ENCODE results near the gene M1AP.

The M1AP gene

DNA sequence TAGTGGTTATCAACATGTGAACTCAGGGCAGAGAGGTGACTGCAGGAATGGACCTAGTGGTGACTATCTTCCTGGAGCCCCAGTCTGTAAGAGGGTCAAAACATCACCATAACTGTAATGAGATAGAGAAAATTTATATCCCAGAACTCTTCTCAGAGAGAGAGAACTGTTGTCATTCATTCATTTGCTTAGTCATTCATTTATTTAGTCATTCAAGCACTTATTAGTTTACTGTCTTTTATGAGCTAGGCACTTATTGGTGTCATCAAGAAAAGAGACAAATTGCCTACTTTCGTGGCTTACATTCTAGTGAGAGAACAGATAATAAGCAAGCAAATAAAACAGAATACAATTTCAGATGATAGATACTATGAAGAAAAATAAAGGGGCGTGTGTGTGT, 59.5 kb downstream of the M1AP start:
- no peak for DNase-seq

DNA sequence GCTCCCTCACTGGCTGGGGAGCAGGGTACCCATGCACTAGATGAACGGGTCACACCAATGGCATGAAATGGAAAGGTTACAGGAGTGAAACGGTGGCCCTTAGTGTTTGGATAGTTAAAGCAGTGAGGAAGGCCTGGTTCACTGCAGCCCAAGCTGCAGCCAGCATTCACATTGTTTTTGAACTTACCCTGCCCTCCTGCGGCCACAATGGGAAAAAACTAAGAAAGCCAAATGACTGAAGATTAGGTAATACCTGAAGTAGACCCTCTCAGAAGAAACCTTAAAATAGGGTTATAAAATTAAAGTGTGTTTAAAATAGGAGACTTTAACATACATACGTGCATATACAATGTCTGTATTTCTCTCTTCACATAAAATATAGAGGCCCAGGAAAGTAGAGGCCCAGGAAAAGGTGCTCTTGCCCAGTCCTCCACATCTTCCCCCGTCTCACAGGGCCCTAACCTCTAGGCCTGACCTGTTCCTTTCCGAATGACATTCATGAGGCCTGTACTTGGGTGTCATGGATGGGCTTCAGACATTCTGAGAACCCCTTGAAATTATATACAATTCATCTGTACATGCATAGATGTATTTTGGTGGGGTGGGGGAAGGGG, 60.4 kb downstream of the M1AP start:
- peak; percentile 70 for DNase-seq

GRCh38 chr2:74585406-74586185, 62.5 kb downstream of the M1AP start:
- peak; percentile 54 for DNase-seq

DNA sequence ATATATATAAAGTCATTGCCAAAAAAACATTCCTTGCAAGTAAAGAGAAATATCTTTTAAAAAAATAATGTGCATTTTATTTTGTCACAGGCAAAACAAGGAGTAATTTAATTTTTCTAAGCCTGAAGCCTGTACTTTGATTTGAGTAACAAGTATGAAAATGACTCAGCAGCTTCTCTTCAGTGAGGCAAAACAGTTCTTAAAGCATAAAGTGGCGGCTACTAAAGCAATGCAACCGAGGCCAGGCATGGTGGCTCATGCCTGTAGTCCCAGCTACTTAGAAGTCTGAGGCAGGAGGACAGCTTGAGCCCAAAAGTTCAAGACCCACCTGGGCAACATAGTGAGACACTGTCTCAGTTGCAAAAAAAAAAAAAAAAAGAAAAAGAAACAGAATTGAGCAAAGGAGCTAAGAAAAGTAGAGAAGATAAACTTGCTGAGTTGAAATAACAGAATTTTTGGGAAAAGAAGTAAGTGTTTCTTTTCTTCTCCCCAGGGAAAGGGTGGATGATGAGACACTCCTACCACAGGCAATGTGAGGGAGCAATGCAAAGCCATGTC, 64.0 kb downstream of the M1AP start:
- no peak for DNase-seq

DNA sequence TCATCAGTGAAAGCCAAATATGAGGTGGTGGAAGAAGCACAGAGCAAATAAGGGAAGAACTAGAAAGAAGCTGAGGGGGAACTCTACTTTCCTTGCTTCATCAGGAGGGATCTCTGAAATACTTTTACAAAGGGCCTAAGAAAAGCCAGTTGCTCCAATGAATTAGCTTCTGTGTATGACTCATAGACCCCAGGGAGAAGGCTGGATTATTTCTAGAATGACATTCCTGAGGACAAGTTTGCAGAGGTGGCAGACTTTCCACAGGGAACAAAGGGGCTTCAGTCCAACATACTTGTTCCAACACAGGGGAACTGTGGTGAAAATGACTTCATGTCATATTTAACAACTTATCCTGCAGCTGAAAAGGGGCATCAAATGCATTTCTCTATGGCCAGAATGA, 64.6 kb downstream of the M1AP start:
- DNase-seq, result no peak

GRCh38 chr2:74582184-74582583, 65.9 kb downstream of the M1AP start:
- no peak for DNase-seq

GRCh38 chr2:74581463-74581862, 66.7 kb downstream of the M1AP start:
- DNase-seq, result no peak

- DNase-seq, result no peak
Measured at GRCh38 chr2:74578408-74578807, 69.7 kb downstream of the M1AP start.

- no peak for DNase-seq
Measured at GRCh38 chr2:74577448-74577847, 70.7 kb downstream of the M1AP start.

DNA sequence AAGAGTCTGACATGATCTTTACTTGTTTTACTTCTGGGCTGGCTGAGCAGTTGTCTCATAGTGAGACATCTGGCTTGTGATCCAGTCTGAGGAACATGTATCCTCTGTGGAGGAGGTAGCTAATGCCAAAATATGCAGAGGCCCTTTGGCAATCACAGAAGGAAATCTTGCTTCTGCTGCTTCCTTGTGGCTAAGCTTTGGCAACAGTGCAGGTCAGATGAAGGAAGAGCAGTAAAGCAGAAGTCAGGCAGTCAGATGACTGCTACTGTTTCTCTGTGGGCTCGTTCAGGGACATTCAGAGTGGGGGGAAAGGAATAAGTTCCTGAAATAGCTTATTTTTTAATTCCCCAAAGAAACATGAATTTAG, 71.3 kb downstream of the M1AP start:
- DNase-seq, result no peak

GRCh38 chr2:74576211-74576862, 71.8 kb downstream of the M1AP start:
- DNase-seq, result no peak

DNA sequence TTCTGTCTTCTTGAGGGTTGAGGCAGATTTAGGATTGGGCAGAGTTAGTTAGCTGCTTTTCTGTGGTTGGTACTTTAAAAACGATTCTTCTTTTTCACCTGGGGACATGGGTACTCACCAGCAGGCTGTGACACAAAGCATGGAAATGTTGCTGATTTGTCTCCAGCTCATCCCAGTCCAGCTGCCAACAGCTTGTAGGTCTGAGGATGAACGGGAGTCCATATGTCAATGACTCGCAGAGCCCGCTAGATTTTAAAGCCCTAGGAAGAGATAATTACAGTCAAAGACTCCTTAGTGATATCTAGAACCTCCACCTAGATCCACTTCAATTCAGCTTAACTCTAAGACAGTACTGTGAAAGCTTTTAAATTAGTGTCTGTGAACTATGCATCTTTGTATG, 72.8 kb downstream of the M1AP start:
- DNase-seq, result no peak

DNA sequence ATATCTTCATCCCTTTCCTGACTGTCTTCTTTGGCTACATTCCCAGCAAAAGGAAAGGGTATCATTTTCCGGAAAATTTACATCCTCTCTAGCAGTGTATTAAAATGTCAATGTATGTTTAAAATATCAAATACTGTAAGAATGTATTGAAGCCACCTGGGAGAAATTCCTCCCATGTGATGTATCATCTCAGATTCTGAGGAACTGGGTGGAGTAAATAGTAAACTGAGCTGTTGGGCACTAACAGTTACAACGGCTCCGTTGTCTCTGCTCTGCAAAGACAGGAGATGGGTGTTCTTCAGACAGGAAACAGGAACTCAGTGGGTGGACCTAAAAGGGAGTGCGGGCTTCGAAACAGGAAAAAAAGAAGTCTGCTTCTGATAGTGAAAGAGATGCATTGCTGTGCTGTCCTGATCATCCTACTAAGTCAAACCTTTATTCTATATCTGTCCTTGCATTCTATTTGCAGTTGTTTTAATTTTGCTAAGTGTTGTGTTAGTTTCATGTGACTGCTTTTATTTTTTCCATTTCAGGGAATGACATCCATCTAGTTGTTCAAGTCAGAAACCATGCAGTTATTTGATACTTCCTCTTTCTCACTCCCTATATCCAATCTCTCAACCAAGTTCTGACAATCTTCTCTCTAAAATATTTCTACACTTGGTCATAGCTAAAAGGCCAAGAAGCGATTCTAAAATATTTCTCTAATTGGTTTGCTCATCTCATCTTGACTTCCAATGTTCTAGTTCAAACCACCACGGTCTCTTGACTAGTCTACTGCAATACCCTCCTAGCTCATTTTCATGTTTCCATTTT, 74.2 kb downstream of the M1AP start:
- DNase-seq, result peak; percentile 49

GRCh38 chr2:74572178-74572925, 75.8 kb downstream of the M1AP start:
- no peak for DNase-seq

GRCh38 chr2:74571058-74571457, 77.1 kb downstream of the M1AP start:
- no peak for DNase-seq

GRCh38 chr2:74569686-74570085, 78.4 kb downstream of the M1AP start:
- DNase-seq, result no peak

GRCh38 chr2:74567881-74568280, 80.2 kb downstream of the M1AP start:
- no peak for DNase-seq

GRCh38 chr2:74566754-74567085, 81.4 kb downstream of the M1AP start:
- DNase-seq, result no peak

- no peak for DNase-seq
Measured at GRCh38 chr2:74566076-74566753, 81.9 kb downstream of the M1AP start.

- no peak for DNase-seq
Measured at GRCh38 chr2:74564222-74564621, 83.9 kb downstream of the M1AP start.

- no peak for DNase-seq
Measured at GRCh38 chr2:74562126-74562775, 85.9 kb downstream of the M1AP start.

Measured in CD4-positive, alpha-beta T cell treated with Interleukin-17A for 4 hours (primary cell).